OCI-LY7 (cell line): ENCODE measurements around the gene PMF1. TPM values are rescaled to one million over a fixed set of nuclear protein-coding genes. Genes with fewer than 3 reads are reported as not detected.

Source experiments
- BruUV-seq: library from RNA; stranded (reverse); fragments of 400-500 nt; replicated peaks from 2 replicates; lab custom pipeline; 2021; lab: Mats Ljungman, UMichigan
- CTCF ChIA-PET: fragments of 300-600 bp; sonication (Branson Sonifier 250); formaldehyde crosslinking; loops from one replicate; lab custom pipeline; 2022; ENCODE audit warnings: antibody characterized with exemption; ENCODE audit not compliant: unreplicated experiment; lab: Charles Lee
- POLR2A ChIA-PET: fragments of 300-600 bp; sonication (Branson Sonifier 250); formaldehyde crosslinking; loops from one replicate; lab custom pipeline; 2022; ENCODE audit warnings: antibody characterized with exemption; lab: Charles Lee
- DNase-seq: peaks from one replicate; pipeline ENCODE4 v3.0.0-alpha.2; 2015; ENCODE audit warnings: low spot score
- H2AFZ ChIP-seq: fragments of 200-600 bp; sonication (generic), shearing (Covaris generic); 2 replicates; pipeline ENCODE4 v1.6.1; 2014; ENCODE audit warnings: mild to moderate bottlenecking, antibody characterized with exemption, low read length, moderate library complexity
- H3K27ac ChIP-seq: fragments of 200-600 bp; sonication (generic); 2 replicates; pipeline ENCODE4 v1.5.1; 2014; ENCODE audit warnings: mixed run types, low read depth, mild to moderate bottlenecking, moderate library complexity, low read length, inconsistent platforms; ENCODE audit not compliant: poor library complexity, severe bottlenecking
- H3K36me3 ChIP-seq: fragments of 200-600 bp; sonication (generic); 2 replicates; pipeline ENCODE4 v1.6.1; 2014; ENCODE audit warnings: mild to moderate bottlenecking, antibody characterized with exemption, low read length, moderate library complexity, mixed read lengths; ENCODE audit not compliant: insufficient read depth
- H3K4me1 ChIP-seq: fragments of 200-600 bp; sonication (generic); 2 replicates; pipeline ENCODE4 v1.5.1; 2014; ENCODE audit warnings: mild to moderate bottlenecking, low read length; ENCODE audit not compliant: insufficient read depth, poor library complexity, severe bottlenecking
- H3K4me2 ChIP-seq: fragments of 200-600 bp; sonication (generic); 2 replicates; pipeline ENCODE4 v1.6.1; 2014; ENCODE audit warnings: mild to moderate bottlenecking, low read length
- H3K4me3 ChIP-seq: fragments of 200-600 bp; sonication (generic); 2 replicates; pipeline ENCODE4 v1.5.1; 2014; ENCODE audit warnings: mild to moderate bottlenecking, low read depth, low read length; ENCODE audit not compliant: poor library complexity, severe bottlenecking
- H3K79me2 ChIP-seq: fragments of 200-600 bp; sonication (generic); 2 replicates; pipeline ENCODE4 v1.6.1; 2016; ENCODE audit warnings: low read depth, mild to moderate bottlenecking, low read length, moderate library complexity, mixed read lengths; ENCODE audit not compliant: insufficient read depth
- H3K9me2 ChIP-seq: fragments of 200-600 bp; sonication (generic); 2 replicates; pipeline ENCODE4 v1.6.1; 2016; ENCODE audit warnings: mild to moderate bottlenecking, low read length, mixed read lengths; ENCODE audit not compliant: insufficient read depth
- H3K9me3 ChIP-seq: fragments of 200-600 bp; sonication (generic); 2 replicates; pipeline ENCODE4 v1.6.1; 2014; ENCODE audit warnings: mild to moderate bottlenecking, mixed run types, low read length, mixed read lengths
- H4K20me1 ChIP-seq: fragments of 200-600 bp; sonication (generic); 2 replicates; pipeline ENCODE4 v1.6.1; 2014; ENCODE audit warnings: mild to moderate bottlenecking, antibody characterized with exemption, low read length, moderate library complexity, mixed read lengths; ENCODE audit not compliant: insufficient read depth
- CTCF ChIP-seq: fragments of 200-600 bp; sonication (generic); conservative IDR thresholded peaks from 2 replicates; pipeline ENCODE4 v1.5.1; 2014; ENCODE audit warnings: mild to moderate bottlenecking, antibody characterized with exemption, low read length, moderate library complexity, mixed read lengths
- EZH2phosphoT487 ChIP-seq: fragments of 200-600 bp; sonication (generic); IDR thresholded peaks from 2 replicates; pipeline ENCODE4 v1.6.1; 2018; ENCODE audit warnings: low read depth, borderline replicate concordance, mild to moderate bottlenecking, mixed run types, antibody characterized with exemption, low read length, moderate library complexity, mixed read lengths
- intact Hi-C: fragments of 100-400 bp; cut with micrococcal nuclease; formaldehyde crosslinking; loops from one replicate; pipeline ENCODE4 v1.10.0; 2022; ENCODE audit not compliant: unreplicated experiment
- total RNA-seq, 2 experiments: library from RNA; depleted of rRNA in 1 of 2; stranded (reverse); fragments of >200 nt in 1 of 2; shearing (Covaris generic) in 1 of 2; gene quantifications; 2 replicates each; pipeline ENCODE4 v1.2.3, GENCODE V29; 2014 to 2022

Gene PMF1
- total RNA-seq, 2 experiments from 2014 or later = 67.5 to 82.5 TPM

DNA sequence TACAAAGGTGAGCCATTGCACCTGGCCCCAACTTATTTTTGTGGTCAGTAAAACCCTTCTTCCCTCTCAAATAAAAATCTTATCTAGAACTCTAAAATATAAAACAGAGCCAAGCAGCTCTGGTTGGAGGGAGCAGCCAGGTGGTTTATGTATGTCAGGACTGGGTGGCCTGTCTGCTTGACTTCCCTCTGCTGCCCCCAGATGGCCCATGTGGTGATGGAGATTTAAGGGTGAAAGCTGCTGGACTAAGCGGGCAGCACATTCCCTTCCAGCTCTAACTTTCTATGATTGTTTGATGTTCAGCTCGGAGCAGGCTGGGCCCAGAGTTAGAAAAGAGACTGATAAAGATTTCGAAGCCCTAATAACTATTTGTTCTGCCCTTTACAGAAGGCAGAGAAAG, 47.0 kb downstream of the PMF1 start:
- Histone ChIP-seq H3K4me1 (no peaks in the 10 kb centered on the region), H3K4me3 (no peak overlapping the region), H3K36me3 (peaks cover 87% of the 10 kb centered on the region), H3K27ac (no peak overlapping the region), H2AFZ (no peak overlapping the region), H3K4me2 (no peak overlapping the region), H3K9me2 (no peaks in the 10 kb centered on the region), H4K20me1 (no peaks in the 10 kb centered on the region), H3K79me2 (no peaks in the 10 kb centered on the region), H3K9me3 (no peaks in the 10 kb centered on the region)
- ChIA-PET POLR2A (interaction anchor here (0.8 kb wide), 1 partner anchor 36 kb away, joined by 3 read pairs; the partner anchor contains the start of gene GLMP), CTCF (no interaction called here)
- TF ChIP-seq CTCF (0 out of 2 replicates have a peak, but pooled peaks have one; percentile 21), EZH2phosphoT487 (no peak)
- intact Hi-C loops = no loop called here
- DNase-seq = no peak
- no TSS peak for BruUV-seq

GRCh38 chr1:156260896-156261295, 48.1 kb downstream of the PMF1 start:
- CTCF ChIA-PET = no interaction called here

More at GRCh38 chr1:156260896-156261295, 48.1 kb downstream of the PMF1 start:
- Histone ChIP-seq H3K36me3 (peaks cover 94% of the 10 kb centered on the region), H3K4me2 (no peak overlapping the region), H3K9me2 (no peaks in the 10 kb centered on the region), H3K79me2 (no peaks in the 10 kb centered on the region), H3K4me3 (no peak overlapping the region), H2AFZ (no peak overlapping the region), H4K20me1 (no peaks in the 10 kb centered on the region), H3K9me3 (no peaks in the 10 kb centered on the region), H3K27ac (no peak overlapping the region), H3K4me1 (no peaks in the 10 kb centered on the region)
- POLR2A ChIA-PET = no interaction called here
- intact Hi-C loops = no loop called here
- no TSS peak for BruUV-seq
- no peak for DNase-seq
- TF ChIP-seq EZH2phosphoT487 (no peak), CTCF (no peak)
